GM23338 (cell line): ENCODE data around the gene MCFD2. TPM values are rescaled to one million over a fixed set of nuclear protein-coding genes. Genes with fewer than 3 reads are reported as not detected.

Experiments used
- polyA plus RNA-seq: library from polyadenylated mRNA; unstranded; fragments of >200 nt; fragmentation: Nextera tagmentation; extraction: Ambion mirVana; gene quantifications from 2 replicates; pipeline ENCODE4 v1.2.1, GENCODE V29; 2016
- small RNA-seq: library from RNA; depleted of rRNA; stranded (forward); fragments of <200 nt; gene quantifications from one replicate; pipeline ENCODE3, GENCODE V24; 2014; ENCODE audit warnings: low replicate concordance
- total RNA-seq: library from RNA; depleted of rRNA; stranded (reverse); fragments of >200 nt; shearing (Covaris generic); gene quantifications from 2 replicates; pipeline ENCODE4 v1.2.3, GENCODE V29; 2014; rRNA removed

MCFD2 gene
- total and polyA plus RNA-seq, 2 experiments from 2014 or later, result 55.1 to 91.9 TPM

Small RNAs within 50 kb of the gene (small RNA-seq; reads per million reads assigned to genes)
- gene AC093732.2, result not detected

Other genes with a start within 250 kb of the MCFD2 start
- gene SOCS5, start 216.5 kb downstream of the MCFD2 start, total RNA-seq, result 23.9 and 24.1 TPM in 2 replicates
- 5.5 and 5.8 TPM in 2 replicates for gene SOCS5, start 216.5 kb downstream of the MCFD2 start, polyA plus RNA-seq
- 10.5 and 16.9 TPM in 2 replicates for gene TTC7A, start 25.4 kb upstream of the MCFD2 start, total RNA-seq
- gene TTC7A, start 25.4 kb upstream of the MCFD2 start, polyA plus RNA-seq, result 3.2 and 3.8 TPM in 2 replicates
- 0.28 TPM in 1 of 2 replicates, not detected in the other for gene STPG4, start 239.5 kb upstream of the MCFD2 start, total RNA-seq
- not detected in 2 replicates for gene STPG4, start 239.5 kb upstream of the MCFD2 start, polyA plus RNA-seq